GM18951 (cell line): ENCODE measurements around the gene C8B.

Experiments used
- POLR2A ChIP-seq: IDR thresholded peaks from 4 replicates; pipeline ENCODE4 v1.6.1; 2011; ENCODE audit warnings: mild to moderate bottlenecking; ENCODE audit not compliant: insufficient read length, insufficient read depth; ENCODE audit errors: extremely low read depth
- in situ Hi-C: fragments of 300-500 bp; cut with MboI; formaldehyde crosslinking; loops from one replicate; pipeline ENCODE4 v1.12.0; 2022; ENCODE audit warnings: low sequenced_read_pairs, mixed read lengths, inconsistent platforms; ENCODE audit not compliant: unreplicated experiment

C8B gene

GRCh38 chr1:56965916-56966697, at the start of gene C8B:
Gene C8B (minus strand): TSS chr1:56966015. CDS start chr1:56965948, 67 bp downstream.
- no peak for TF ChIP-seq POLR2A
- in situ Hi-C loops: no loop called here

- no peak for TF ChIP-seq POLR2A
- in situ Hi-C loops: no loop called here
Measured at GRCh38 chr1:57015071-57015470, 49.3 kb upstream of the C8B start.

GRCh38 chr1:57013522-57013921, 47.7 kb upstream of the C8B start:
- no peak for TF ChIP-seq POLR2A
- in situ Hi-C loops: no loop called here

GRCh38 chr1:57012315-57012714, 46.5 kb upstream of the C8B start:
- TF ChIP-seq POLR2A: no peak
- in situ Hi-C loops: no loop called here

- in situ Hi-C loops: no loop called here
- TF ChIP-seq POLR2A: no peak
Measured at GRCh38 chr1:57010511-57010910, 44.7 kb upstream of the C8B start.

GRCh38 chr1:57007948-57008347, 42.1 kb upstream of the C8B start:
- in situ Hi-C loops: no loop called here
- TF ChIP-seq POLR2A: no peak

GRCh38 chr1:57007472-57007871, 41.7 kb upstream of the C8B start:
- no peak for TF ChIP-seq POLR2A
- in situ Hi-C loops: no loop called here

GRCh38 chr1:57003398-57004139, 37.8 kb upstream of the C8B start:
- in situ Hi-C loops: no loop called here
- no peak for TF ChIP-seq POLR2A

GRCh38 chr1:56995414-56996100, 29.7 kb upstream of the C8B start:
- in situ Hi-C loops: no loop called here

GRCh38 chr1:56993475-56993874, 27.7 kb upstream of the C8B start:
- in situ Hi-C loops: no loop called here
- TF ChIP-seq POLR2A: no peak

More at GRCh38 chr1:56995414-56996100, 29.7 kb upstream of the C8B start:
- TF ChIP-seq POLR2A: no peak

GRCh38 chr1:56992318-56993125, 26.7 kb upstream of the C8B start:
- in situ Hi-C loops: no loop called here

GRCh38 chr1:56991576-56991975, 25.8 kb upstream of the C8B start:
- in situ Hi-C loops: no loop called here
- TF ChIP-seq POLR2A: no peak

More at GRCh38 chr1:56992318-56993125, 26.7 kb upstream of the C8B start:
- no peak for TF ChIP-seq POLR2A

- in situ Hi-C loops: no loop called here
- TF ChIP-seq POLR2A: no peak
Measured at GRCh38 chr1:56986397-56986796, 20.6 kb upstream of the C8B start.
